HepG2 (cell line): ENCODE data around the gene ACER3. TPM values are rescaled to one million over a fixed set of nuclear protein-coding genes. Genes with fewer than 3 reads are reported as not detected.
"Not testable (repeated sequence)": the region's sequence is repeated elsewhere in the genome, so short reads cannot be mapped to it uniquely, and the experiment has no call there.

Source experiments
- ATAC-seq: fragments of 200-7000 bp; cut with Tn5 transposase; 3 replicates; pipeline ENCODE4 v1.9.1; 2020; ENCODE audit warnings: mild to moderate bottlenecking, moderate library complexity
- BruUV-seq: library from RNA; stranded (reverse); fragments of 400-500 nt; replicated peaks from 2 replicates; lab custom pipeline; 2021; lab: Mats Ljungman, UMichigan
- CTCF ChIA-PET: fragments of 300-600 bp; formaldehyde crosslinking; extraction: SDS; loops from one replicate; lab custom pipeline; 2021; ENCODE audit warnings: low total read pairs, inconsistent platforms, low intra/inter-chr PET ratio; lab: Yijun Ruan, JAX
- POLR2A ChIA-PET: fragments of 350-600 bp; sonication (Branson Sonifier 250); formaldehyde crosslinking; loops from one replicate; lab custom pipeline; 2020; ENCODE audit warnings: antibody characterized with exemption, inconsistent platforms; lab: Yijun Ruan, JAX
- DNase-seq: peaks from one replicate; pipeline ENCODE4 v3.0.0-alpha.2; 2015; ENCODE audit warnings: low spot score
- FAIRE-seq: peaks from 3 replicates; lab custom pipeline; 2011; peaks lifted over from hg19 to GRCh38; lab: Jason Lieb, UNC
- H2AFZ ChIP-seq: one replicate; pipeline ENCODE4 v1.6.1; 2011; ENCODE audit warnings: low read length, inconsistent platforms
- H3K27ac ChIP-seq: fragments of 300-600 bp; 3 replicates; pipeline ENCODE4 v1.8.0; 2011; ENCODE audit warnings: mixed run types, mild to moderate bottlenecking, mixed read lengths, low read length, inconsistent platforms; ENCODE audit not compliant: insufficient read depth; ENCODE audit errors: extremely low read length
- H3K27me3 ChIP-seq, 2 experiments: fragments of 200-600 bp in 1 of 2; 2 replicates in 1 of 2; 3 replicates in 1 of 2; pipeline versions ENCODE4 v1.6.0 to v1.8.0; 2011; ENCODE audit warnings: low read length in 2 of 2, mild to moderate bottlenecking in 2 of 2, moderate library complexity in 2 of 2, inconsistent platforms in 1 of 2; ENCODE audit not compliant: insufficient read depth in 2 of 2, control insufficient read depth in 1 of 2
- H3K36me3 ChIP-seq, 2 experiments: fragments of 200-600 bp in 1 of 2; replicated peaks in 1 of 2; 2 replicates in 1 of 2; 3 replicates in 1 of 2; pipeline versions ENCODE4 v1.5.1 to v1.8.0; 2011; ENCODE audit warnings: low read length in 2 of 2, inconsistent platforms in 1 of 2; ENCODE audit not compliant: insufficient read depth in 2 of 2, control insufficient read depth in 1 of 2
- H3K4me1 ChIP-seq: 2 replicates; pipeline ENCODE4 v1.5.1; 2012; ENCODE audit warnings: low read length, inconsistent platforms; ENCODE audit not compliant: insufficient read depth
- H3K4me2 ChIP-seq: 2 replicates; pipeline ENCODE4 v1.6.0; 2011; ENCODE audit warnings: low read depth, low read length, inconsistent platforms
- H3K4me3 ChIP-seq, 3 experiments: fragments of 200-600 bp in 1 of 3; sonication (generic), shearing (Covaris generic) in 1 of 3; replicated peaks in 1 of 3; 2 replicates each; pipeline ENCODE4 v1.5.1; 2011 to 2016; ENCODE audit warnings: low read length in 3 of 3, inconsistent platforms in 2 of 3, low read depth in 2 of 3, mild to moderate bottlenecking in 2 of 3, control low read depth in 1 of 3, mixed read lengths in 1 of 3; ENCODE audit not compliant: insufficient read depth in 1 of 3
- H3K79me2 ChIP-seq: one replicate; pipeline ENCODE4 v1.6.1; 2011; ENCODE audit warnings: low read length, inconsistent platforms; ENCODE audit not compliant: insufficient read depth
- H3K9ac ChIP-seq: 2 replicates; pipeline ENCODE4 v1.6.0; 2011; ENCODE audit warnings: mild to moderate bottlenecking, low read depth, low read length, inconsistent platforms; ENCODE audit not compliant: insufficient read depth
- H3K9me3 ChIP-seq: 2 replicates; pipeline ENCODE4 v1.5.1; 2012; ENCODE audit warnings: mild to moderate bottlenecking, low read length
- H4K20me1 ChIP-seq: 2 replicates; pipeline ENCODE4 v1.6.0; 2011; ENCODE audit warnings: inconsistent platforms, mild to moderate bottlenecking, low read length, moderate library complexity; ENCODE audit not compliant: insufficient read depth
- ATF3 ChIP-seq: sonication (generic); formaldehyde crosslinking; IDR thresholded peaks from 2 replicates; pipeline ENCODE4 v1.4.0; 2020; ENCODE audit warnings: missing genetic modification reagents
- GPBP1L1 ChIP-seq: sonication (generic); formaldehyde crosslinking; IDR thresholded peaks from 2 replicates; pipeline ENCODE4 v1.5.0; 2020; ENCODE audit warnings: mild to moderate bottlenecking, missing genetic modification reagents
- KLF12 ChIP-seq: sonication (generic); formaldehyde crosslinking; IDR thresholded peaks from 2 replicates; pipeline ENCODE4 v1.4.0; 2020; ENCODE audit warnings: missing genetic modification reagents, borderline replicate concordance
- SSRP1 ChIP-seq: IDR thresholded peaks from 2 replicates; pipeline ENCODE4 v1.6.1; 2016; ENCODE audit warnings: control low read depth
- THAP8 ChIP-seq: sonication (generic); formaldehyde crosslinking; IDR thresholded peaks from 2 replicates; pipeline ENCODE4 v1.5.1; 2020; ENCODE audit warnings: missing genetic modification reagents, mild to moderate bottlenecking, borderline replicate concordance
- ZBTB38 ChIP-seq: sonication (generic); formaldehyde crosslinking; IDR thresholded peaks from 2 replicates; pipeline ENCODE4 v1.5.1; 2020; ENCODE audit warnings: mild to moderate bottlenecking, missing genetic modification reagents
- WGBS: methylation state at CpG from one replicate; pipeline ENCODE4 v1.1.6; 2017; ENCODE audit warnings: low lambda C conversion rate; 5-methylcytosine and 5-hydroxymethylcytosine counted together
- in situ Hi-C: cut with HindIII; loops from 2 replicates; pipeline ENCODE4 v1.10.0; 2017; ENCODE audit warnings: low pct_unique_long_range_greater_than_20kb; ENCODE audit not compliant: extremely low pct_ligation_motif_present
- intact Hi-C: fragments of 100-400 bp; cut with micrococcal nuclease; formaldehyde crosslinking; loops from one replicate; pipeline ENCODE4 v1.10.0; 2022; ENCODE audit not compliant: unreplicated experiment
- polyA plus RNA-seq, 8 experiments: library from polyadenylated mRNA; depleted of rRNA in 3 of 8; stranded (reverse) in 7 of 8; unstranded in 1 of 8; fragments of >200 nt; fragmentation: Illumina TruSeq in 4 of 8; extraction: Trizol in 4 of 8; gene quantifications; 2 replicates each; pipeline versions ENCODE4 v1.2.1 to v1.2.3, GENCODE V29; 2011 to 2016; ENCODE audit warnings: low read depth in 4 of 8, missing spikeins in 1 of 8, mixed read lengths in 1 of 8; ENCODE audit not compliant: insufficient read depth in 1 of 8
- total RNA-seq, 5 experiments: library from RNA; depleted of rRNA; stranded (reverse); fragments of >200 nt; fragmentation: Illumina TruSeq; extraction: Trizol; gene quantifications; 2 replicates each; pipeline ENCODE4 v1.2.3, GENCODE V29; 2016; ENCODE audit warnings: low read depth in 1 of 5

ACER3 gene
- total and polyA plus RNA-seq, 2 of the 13 experiments (the other 11 are each of a cell fraction or from before 2014, with no cell fraction given) = 6.0 to 9.8 TPM

- TF ChIP-seq GPBP1L1 = no peak
- no peak for TF ChIP-seq ZBTB38 (CRISPR knock-in tag)
- no peak for TF ChIP-seq THAP8 (CRISPR knock-in tag)
- TF ChIP-seq KLF12 = no peak
- TF ChIP-seq ATF3 (CRISPR knock-in tag) = no peak
- no peak for TF ChIP-seq SSRP1
Observed at GRCh38 chr11:76814414-76814813, 46.3 kb upstream of the ACER3 start (continued).

DNA sequence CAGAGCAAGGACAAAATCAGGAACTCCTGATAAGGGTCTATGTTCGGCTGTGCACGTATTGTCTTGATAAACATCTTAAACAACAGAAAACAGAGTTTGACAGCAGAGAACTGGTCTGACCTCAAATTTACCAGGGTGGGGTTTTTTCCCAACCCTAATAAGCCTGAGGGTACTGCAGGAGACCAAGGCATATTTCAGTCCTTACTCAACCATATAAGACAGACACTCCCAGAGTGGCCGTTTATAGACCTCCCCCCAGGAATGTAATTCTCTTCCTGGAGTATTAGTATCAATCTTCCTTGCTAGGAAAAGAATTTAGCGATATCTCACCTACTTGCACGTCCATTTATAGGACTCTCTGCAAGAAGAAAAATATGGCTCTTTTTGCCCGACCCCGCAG is 45.0 kb upstream of the ACER3 start:
- POLR2A ChIA-PET, FAIRE-seq: not testable (repeated sequence)

More for the DNA sequence above, 45.0 kb upstream of the ACER3 start:
- ATAC-seq, H3K4me3 ChIP-seq, BruUV-seq, H3K79me2 ChIP-seq, DNase-seq, H2AFZ ChIP-seq, H3K36me3 ChIP-seq, CTCF ChIA-PET, H3K27ac ChIP-seq, H4K20me1 ChIP-seq, H3K27me3 ChIP-seq, H3K4me1 ChIP-seq, intact Hi-C loops, H3K4me2 ChIP-seq, in situ Hi-C loops, H3K9ac ChIP-seq: not testable (repeated sequence)
- WGBS = 54% methylated on average over 7 of the region's 7 CpGs
- peaks cover 31% of the 10 kb centered on the region for H3K9me3 ChIP-seq
